Body of pancreas (tissue), 4 donors: ENCODE data around the gene CCDC141.

Experiments used
- CTCF ChIP-seq, 7 experiments: fragments of 450-650 bp in 4 of 7; fragments of 200-600 bp in 3 of 7; sonication (generic) in 3 of 7; IDR thresholded peaks; one replicate each; pipeline ENCODE4 v1.5.1; 2016 to 2019; ENCODE audit warnings: antibody characterized with exemption in 7 of 7
- POLR2A ChIP-seq, 3 donors: fragments of 450-650 bp; IDR thresholded peaks; one replicate each; pipeline ENCODE4 v1.6.1; 2016; ENCODE audit warnings: antibody characterized with exemption in 3 of 3, mild to moderate bottlenecking in 2 of 3

GRCh38 chr2:178836807-178837206, 213.1 kb downstream of the CCDC141 start:
- TF ChIP-seq CTCF (IDR thresholded peaks at IDR 0.05) (no peak), POLR2A (IDR thresholded peaks at IDR 0.05) (no peak)
